ENCODE data around the gene CCND3. TPM values are rescaled to one million over a fixed set of nuclear protein-coding genes. Genes with fewer than 3 reads are reported as not detected.
A peak's percentile ranks its signal among the peaks of the same experiment; 100 is the strongest.

CCND3 gene
- total RNA-seq: 100 to 1,000 TPM in 1 of 4 donors, 10 to 100 TPM in 3; 49.2 to 267 (median 60.1) TPM

GRCh38 chr6:41941280-41942066 is at the start of gene CCND3:
Gene CCND3, minus strand, starts transcription at chr6:41941808. Its CDS starts 159 bp downstream, at chr6:41941649.
- no peaks in the 10 kb centered on the region for H3K9me3 ChIP-seq
- H3K4me1 ChIP-seq: peaks cover 0 to 49% (median 34%) of the 10 kb centered on the region in 4 donors
- peak; percentile 86 to 96 (median 95) for DNase-seq
- H3K36me3 ChIP-seq: no peaks in the 10 kb centered on the region
- H3K27me3 ChIP-seq: no peaks in the 10 kb centered on the region
- peak within 1 kb of the TSS; percentile 74 to 93 (median 82) for H3K27ac ChIP-seq
- TF ChIP-seq POLR2A (IDR thresholded peaks at IDR 0.05) (peak; percentile 59 to 62), CTCF (IDR thresholded peaks at IDR 0.05) (peak in 1 of 6 experiments; percentile 5)
- peak within 1 kb of the TSS; percentile 60 to 95 (median 72) for H3K4me3 ChIP-seq

- no peaks in the 10 kb centered on the region for H3K27me3 ChIP-seq
- TF ChIP-seq CTCF (IDR thresholded peaks at IDR 0.05) (no peak), POLR2A (IDR thresholded peaks at IDR 0.05) (no peak)
- H3K27ac ChIP-seq: no peak overlapping the region
- H3K4me1 ChIP-seq: no peaks in the 10 kb centered on the region
- H3K36me3 ChIP-seq: no peaks in the 10 kb centered on the region
- H3K4me3 ChIP-seq: no peak overlapping the region
- no peaks in the 10 kb centered on the region for H3K9me3 ChIP-seq
- DNase-seq: no peak
These were observed 44.7 kb upstream of the CCND3 start for GRCh38 chr6:41986339-41986738.

GRCh38 chr6:41984623-41985022 is 43.0 kb upstream of the CCND3 start:
- H3K4me1 ChIP-seq: no peaks in the 10 kb centered on the region
- H3K27me3 ChIP-seq: no peaks in the 10 kb centered on the region
- H3K4me3 ChIP-seq: no peak overlapping the region
- no peak overlapping the region for H3K27ac ChIP-seq
- H3K36me3 ChIP-seq: no peaks in the 10 kb centered on the region
- TF ChIP-seq POLR2A (IDR thresholded peaks at IDR 0.05): no peak
- no peak for TF ChIP-seq CTCF (IDR thresholded peaks at IDR 0.05)
- no peak for DNase-seq
- no peaks in the 10 kb centered on the region for H3K9me3 ChIP-seq

- Histone ChIP-seq H3K36me3 (no peaks in the 10 kb centered on the region), H3K4me3 (no peak overlapping the region), H3K27me3 (no peaks in the 10 kb centered on the region), H3K27ac (no peak overlapping the region), H3K4me1 (peaks cover 0 to 8% (median 0%) of the 10 kb centered on the region in 4 donors), H3K9me3 (no peaks in the 10 kb centered on the region)
- no peak for TF ChIP-seq CTCF (IDR thresholded peaks at IDR 0.05)
- no peak for TF ChIP-seq POLR2A (IDR thresholded peaks at IDR 0.05)
- peak in 1 of 3 donors; percentile 31 for DNase-seq
These were observed 35.3 kb upstream of the CCND3 start for GRCh38 chr6:41976794-41977484.

- Histone ChIP-seq H3K4me1 (peaks cover 0 to 8% (median 2%) of the 10 kb centered on the region in 4 donors), H3K27ac (no peak overlapping the region), H3K36me3 (no peaks in the 10 kb centered on the region), H3K4me3 (no peak overlapping the region), H3K9me3 (no peaks in the 10 kb centered on the region), H3K27me3 (no peaks in the 10 kb centered on the region)
- TF ChIP-seq CTCF (IDR thresholded peaks at IDR 0.05): no peak
- no peak for TF ChIP-seq POLR2A (IDR thresholded peaks at IDR 0.05)
- DNase-seq: peak in 1 of 3 donors; percentile 5
These were observed 33.7 kb upstream of the CCND3 start for GRCh38 chr6:41975276-41975675.
